HG03571 (cell line): ENCODE data around the gene ANAPC16.
"Not testable (repeated sequence)": the region's sequence is repeated elsewhere in the genome, so short reads cannot be mapped to it uniquely, and the experiment has no call there.

Experiments used
- ATAC-seq: cut with Tn5 transposase; IDR thresholded peaks from one replicate; pipeline ENCODE4 v1.9.1; 2021; ENCODE audit not compliant: unreplicated experiment

The ANAPC16 gene

GRCh38 chr10:72277340-72277995 lies 61.7 kb downstream of the ANAPC16 start:
- no peak for ATAC-seq

DNA sequence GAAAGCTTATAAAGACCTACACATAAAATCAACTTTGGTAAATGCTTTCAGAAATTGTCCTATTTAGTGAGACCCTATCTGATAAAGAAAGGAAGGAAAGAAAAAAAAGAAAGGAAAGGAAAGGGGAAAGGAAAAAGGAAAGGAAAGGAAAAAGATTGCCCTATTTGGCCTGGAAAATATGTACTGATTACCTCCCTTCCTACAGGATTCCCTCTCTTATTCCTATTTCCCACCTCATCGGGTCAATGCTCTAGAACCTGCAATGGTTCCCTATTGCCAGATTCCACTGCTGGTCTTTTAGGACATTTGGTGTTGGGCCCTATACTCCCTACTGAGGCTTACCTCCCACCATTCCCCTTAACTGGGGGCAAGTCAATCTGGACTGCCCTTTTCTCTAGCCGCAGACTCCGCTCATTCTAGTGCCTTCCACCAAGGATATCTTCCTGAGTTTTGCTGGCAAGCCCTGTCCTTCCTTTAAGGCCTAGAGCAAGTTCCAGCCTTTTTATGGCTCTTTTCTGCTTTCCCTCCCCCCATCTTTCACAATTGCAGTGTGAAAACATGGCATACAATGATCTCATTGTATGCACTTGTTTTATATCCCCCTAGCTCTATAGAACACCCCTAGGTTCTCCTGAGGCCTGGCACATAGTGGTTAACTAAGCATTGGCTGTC lies 62.3 kb downstream of the ANAPC16 start:
- ATAC-seq = no peak

- no peak for ATAC-seq
These were observed 63.0 kb downstream of the ANAPC16 start for GRCh38 chr10:72278668-72279393.

GRCh38 chr10:72279587-72279986 lies 63.8 kb downstream of the ANAPC16 start:
- not testable (repeated sequence) for ATAC-seq

DNA sequence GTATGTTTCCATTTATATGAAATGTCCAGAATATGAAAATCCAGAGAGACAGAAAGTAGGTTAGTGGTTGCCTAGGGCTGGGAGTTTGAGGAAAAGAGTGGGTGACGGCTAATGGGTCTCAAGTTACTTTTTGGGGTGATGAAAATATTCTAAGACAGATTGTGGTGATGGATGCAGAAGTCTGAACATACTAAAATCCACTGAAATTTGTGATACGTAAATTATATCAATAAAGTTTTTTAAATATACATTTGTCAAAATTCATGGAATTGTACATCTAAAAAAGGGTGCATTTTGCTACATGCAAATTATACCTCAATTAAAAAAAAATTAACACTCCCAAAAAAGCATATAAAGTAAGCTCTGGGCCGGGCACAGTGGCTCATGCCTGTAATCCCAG lies 67.3 kb downstream of the ANAPC16 start:
- ATAC-seq = no peak
